ENCODE results near the gene KIF3B.
"Not testable (repeated sequence)": the region's sequence is repeated elsewhere in the genome, so short reads cannot be mapped to it uniquely, and the experiment has no call there.

The KIF3B gene

DNA sequence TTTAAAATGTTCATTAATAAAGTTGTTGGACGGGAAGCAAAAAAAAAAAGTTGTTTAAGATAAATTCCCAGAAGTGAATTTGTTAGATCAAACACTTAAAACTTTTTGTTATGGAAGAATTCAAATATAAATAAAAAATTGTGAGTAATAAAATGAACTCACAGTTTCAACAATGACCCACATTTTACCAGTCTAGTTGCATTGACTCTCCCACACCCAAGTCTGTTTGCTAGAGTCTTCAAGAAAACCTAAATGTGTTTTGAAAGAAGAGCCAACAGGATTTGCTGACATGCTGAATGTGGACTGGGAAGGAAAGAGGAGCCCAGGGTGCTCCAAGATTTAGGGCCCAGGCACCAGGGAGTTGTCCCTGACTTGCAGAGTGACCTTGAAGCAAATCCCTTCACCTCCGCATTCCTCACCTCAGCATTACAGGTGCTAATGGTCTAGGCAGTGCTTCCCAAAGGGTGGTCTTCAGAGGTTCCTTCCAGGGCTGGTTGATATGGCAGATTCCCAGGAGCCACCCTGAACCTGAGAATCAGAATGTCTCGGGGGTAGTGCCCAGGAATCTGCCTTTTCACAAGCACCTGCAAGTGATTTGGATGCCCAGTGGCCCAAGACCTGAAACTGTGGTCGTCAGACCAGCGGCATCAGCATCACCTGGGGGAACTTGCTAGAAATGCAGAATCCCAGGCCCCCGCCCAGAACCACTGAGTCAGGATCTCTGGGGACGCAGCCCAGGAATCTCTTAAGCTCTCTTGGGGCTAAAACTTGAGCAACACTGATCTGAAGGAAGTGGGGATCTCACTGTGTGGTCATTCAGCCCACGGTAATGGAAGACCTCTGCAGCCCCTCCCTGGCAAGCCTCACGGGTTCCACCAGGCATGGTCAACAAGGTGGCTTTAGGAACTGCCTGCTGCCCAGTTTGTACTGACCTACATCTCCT, 38.7 kb upstream of the KIF3B start:
- Mint-ChIP-seq H3K4me3 (no peak overlapping the region), H3K36me3 (ENCODE audit: low read depth) (peaks cover 26% of the 10 kb centered on the region), H3K9me3 (no peaks in the 10 kb centered on the region), H3K27me3 (no peaks in the 10 kb centered on the region), H3K4me1 (ENCODE audit: low read depth) (peaks cover 34% of the 10 kb centered on the region), H3K27ac (no peak overlapping the region)
- intact Hi-C loops (cut with micrococcal nuclease) = no loop called here

DNA sequence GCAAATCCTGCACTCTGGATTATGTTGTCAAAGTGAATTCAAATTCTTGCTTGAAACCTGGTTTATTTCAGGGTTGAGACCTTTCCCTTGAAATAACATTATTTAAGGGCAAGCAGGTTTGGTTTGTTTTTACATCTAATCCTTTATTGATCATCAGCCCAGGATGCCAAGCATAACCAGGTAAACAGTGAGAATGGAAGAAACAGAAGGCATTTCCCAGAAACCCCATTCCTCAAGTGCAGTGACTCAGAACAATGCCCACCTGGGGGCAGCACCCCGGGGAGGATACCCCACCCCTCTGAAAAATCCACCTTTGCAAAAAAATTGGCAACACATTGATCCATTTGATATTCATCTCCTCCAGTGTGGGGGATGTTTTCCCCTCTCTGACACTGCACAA, 37.2 kb upstream of the KIF3B start:
- Mint-ChIP-seq H3K27me3 (no peaks in the 10 kb centered on the region), H3K4me3 (no peak overlapping the region), H3K36me3 (ENCODE audit: low read depth) (peaks cover 18% of the 10 kb centered on the region), H3K9me3 (no peaks in the 10 kb centered on the region), H3K27ac (no peak overlapping the region), H3K4me1 (ENCODE audit: low read depth) (peaks cover 23% of the 10 kb centered on the region)
- intact Hi-C loops (cut with micrococcal nuclease) = no loop called here

DNA sequence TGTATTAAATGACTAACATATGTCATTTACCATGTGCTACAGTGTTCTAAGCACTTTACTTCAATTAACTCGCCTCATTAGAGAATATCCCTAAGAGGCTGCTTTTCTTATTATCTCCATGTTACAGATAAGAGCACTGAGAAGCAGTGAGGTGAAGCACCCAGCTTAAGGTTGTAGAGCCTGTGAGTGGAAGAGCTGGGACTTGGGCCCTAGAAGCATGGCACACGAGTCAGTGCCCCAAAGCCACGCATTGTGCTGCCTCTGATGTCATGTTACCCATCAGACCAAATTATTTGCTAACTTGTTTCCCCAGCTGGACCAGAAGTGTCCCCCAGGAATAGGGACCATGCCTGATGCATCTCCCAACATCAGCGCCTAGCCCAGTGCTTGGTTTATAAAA, 35.6 kb upstream of the KIF3B start:
- no peaks in the 10 kb centered on the region for H3K9me3 Mint-ChIP-seq
- no peaks in the 10 kb centered on the region for H3K27me3 Mint-ChIP-seq
- H3K36me3 Mint-ChIP-seq (ENCODE audit: low read depth) = peaks cover 5% of the 10 kb centered on the region
- intact Hi-C loops (cut with micrococcal nuclease) = no loop called here
- peaks cover 16% of the 10 kb centered on the region for H3K4me1 Mint-ChIP-seq (ENCODE audit: low read depth)
- no peak overlapping the region for H3K27ac Mint-ChIP-seq
- no peak overlapping the region for H3K4me3 Mint-ChIP-seq

GRCh38 chr20:32244150-32244823, 33.2 kb upstream of the KIF3B start:
- Mint-ChIP-seq H3K9me3 (no peaks in the 10 kb centered on the region), H3K4me3 (no peak overlapping the region), H3K27ac (no peak overlapping the region), H3K36me3 (ENCODE audit: low read depth) (no peaks in the 10 kb centered on the region), H3K27me3 (no peaks in the 10 kb centered on the region), H3K4me1 (ENCODE audit: low read depth) (peaks cover 18% of the 10 kb centered on the region)
- intact Hi-C loops (cut with micrococcal nuclease) = no loop called here

- intact Hi-C loops (cut with micrococcal nuclease) = no loop called here
- Mint-ChIP-seq H3K36me3 (ENCODE audit: low read depth) (no peaks in the 10 kb centered on the region), H3K27ac (no peak overlapping the region), H3K4me3 (no peak overlapping the region), H3K9me3 (no peaks in the 10 kb centered on the region), H3K27me3 (no peaks in the 10 kb centered on the region), H3K4me1 (ENCODE audit: low read depth) (peaks cover 15% of the 10 kb centered on the region)
Measured at GRCh38 chr20:32244959-32245358, 32.5 kb upstream of the KIF3B start.

GRCh38 chr20:32246208-32246607, 31.2 kb upstream of the KIF3B start:
- H3K9me3 Mint-ChIP-seq; H3K27ac Mint-ChIP-seq; intact Hi-C loops (cut with micrococcal nuclease); H3K36me3 Mint-ChIP-seq (ENCODE audit: low read depth); H3K4me1 Mint-ChIP-seq (ENCODE audit: low read depth); H3K4me3 Mint-ChIP-seq; H3K27me3 Mint-ChIP-seq: not testable (repeated sequence)

- Mint-ChIP-seq H3K36me3 (ENCODE audit: low read depth) (no peaks in the 10 kb centered on the region), H3K27ac (no peak overlapping the region), H3K27me3 (peaks cover 2% of the 10 kb centered on the region), H3K9me3 (no peaks in the 10 kb centered on the region), H3K4me1 (ENCODE audit: low read depth) (peaks cover 10% of the 10 kb centered on the region), H3K4me3 (no peak overlapping the region)
- intact Hi-C loops (cut with micrococcal nuclease) = no loop called here
Measured at GRCh38 chr20:32248043-32248442, 29.4 kb upstream of the KIF3B start.

- Mint-ChIP-seq H3K27ac (no peak overlapping the region), H3K9me3 (no peaks in the 10 kb centered on the region), H3K4me3 (no peak overlapping the region), H3K27me3 (peaks cover 2% of the 10 kb centered on the region), H3K36me3 (ENCODE audit: low read depth) (no peaks in the 10 kb centered on the region), H3K4me1 (ENCODE audit: low read depth) (peaks cover 10% of the 10 kb centered on the region)
- intact Hi-C loops (cut with micrococcal nuclease) = no loop called here
Measured at GRCh38 chr20:32249030-32249738, 28.3 kb upstream of the KIF3B start.

DNA sequence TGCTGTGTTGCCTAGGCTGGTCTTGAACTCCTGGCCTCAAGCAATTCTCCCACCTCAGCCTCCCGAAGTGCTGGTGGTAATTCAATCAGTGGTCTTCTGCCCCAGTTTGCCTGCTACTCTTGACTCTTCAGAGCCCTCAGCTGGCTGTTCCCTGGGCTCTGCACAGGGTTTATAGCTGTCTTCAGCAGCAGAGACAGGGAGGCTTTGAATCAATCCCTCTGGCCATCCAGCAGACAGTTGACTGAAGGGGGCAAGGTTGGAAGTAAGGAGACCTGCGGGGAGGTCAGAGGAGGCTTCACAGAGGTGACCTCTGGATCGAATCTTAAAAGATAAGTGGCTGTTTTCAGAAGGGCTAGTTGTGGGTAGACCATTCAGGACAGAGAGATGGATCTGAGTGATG, 26.0 kb upstream of the KIF3B start:
- no peak overlapping the region for H3K27ac Mint-ChIP-seq
- peaks cover 14% of the 10 kb centered on the region for H3K4me1 Mint-ChIP-seq (ENCODE audit: low read depth)
- H3K9me3 Mint-ChIP-seq = no peaks in the 10 kb centered on the region
- no peaks in the 10 kb centered on the region for H3K36me3 Mint-ChIP-seq (ENCODE audit: low read depth)
- H3K4me3 Mint-ChIP-seq = no peak overlapping the region
- intact Hi-C loops (cut with micrococcal nuclease) = no loop called here
- H3K27me3 Mint-ChIP-seq = peaks cover 2% of the 10 kb centered on the region

DNA sequence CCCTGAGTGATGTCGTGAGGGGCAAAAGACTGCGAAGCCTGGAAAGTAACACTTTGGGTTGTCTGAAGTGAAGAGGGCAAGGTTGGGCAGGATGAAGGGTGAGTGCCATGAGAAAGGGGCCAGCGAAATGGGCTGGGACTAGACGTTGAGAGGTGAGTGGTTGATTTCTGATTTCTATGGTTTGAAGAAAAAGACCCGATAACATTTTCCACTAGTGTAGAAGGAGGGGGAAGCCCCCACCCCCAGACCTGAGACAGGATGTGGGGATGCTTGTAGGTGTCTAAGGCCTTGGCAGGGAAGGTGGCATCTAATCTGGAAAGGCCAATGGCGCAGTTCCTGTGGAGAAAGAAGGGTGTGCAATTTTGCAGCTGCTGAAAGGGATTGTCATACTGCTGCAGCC, 25.3 kb upstream of the KIF3B start:
- Mint-ChIP-seq H3K4me3 (no peak overlapping the region), H3K27ac (no peak overlapping the region), H3K9me3 (no peaks in the 10 kb centered on the region), H3K36me3 (ENCODE audit: low read depth) (no peaks in the 10 kb centered on the region), H3K4me1 (ENCODE audit: low read depth) (peaks cover 14% of the 10 kb centered on the region), H3K27me3 (peaks cover 2% of the 10 kb centered on the region)
- intact Hi-C loops (cut with micrococcal nuclease) = no loop called here

DNA sequence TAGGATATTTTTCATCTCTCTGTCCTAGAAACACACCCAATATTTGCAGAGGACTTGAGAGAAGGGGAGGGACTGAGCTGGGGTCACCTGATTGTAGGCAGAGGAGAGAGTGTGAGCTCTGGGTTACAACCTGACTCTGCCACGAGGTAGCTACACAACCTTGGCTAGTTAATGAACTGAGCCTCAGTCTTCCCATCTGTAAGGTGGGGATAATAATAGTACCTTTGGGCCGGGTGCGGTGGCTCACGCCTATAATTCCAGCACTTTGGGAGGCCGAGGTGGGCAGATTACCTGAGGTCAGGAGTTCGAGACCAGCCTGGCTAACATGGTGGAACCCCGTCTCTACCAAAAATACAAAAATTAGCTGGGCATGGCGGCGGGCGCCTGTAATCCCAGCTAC, 16.5 kb upstream of the KIF3B start:
- H3K27ac Mint-ChIP-seq; H3K27me3 Mint-ChIP-seq; H3K36me3 Mint-ChIP-seq (ENCODE audit: low read depth); H3K9me3 Mint-ChIP-seq; H3K4me3 Mint-ChIP-seq; H3K4me1 Mint-ChIP-seq (ENCODE audit: low read depth); intact Hi-C loops (cut with micrococcal nuclease): not testable (repeated sequence)

- H3K9me3 Mint-ChIP-seq = no peaks in the 10 kb centered on the region
- no peaks in the 10 kb centered on the region for H3K4me1 Mint-ChIP-seq (ENCODE audit: low read depth)
- intact Hi-C loops (cut with micrococcal nuclease) = no loop called here
- no peaks in the 10 kb centered on the region for H3K27me3 Mint-ChIP-seq
- no peaks in the 10 kb centered on the region for H3K36me3 Mint-ChIP-seq (ENCODE audit: low read depth)
- no peak overlapping the region for H3K27ac Mint-ChIP-seq
- H3K4me3 Mint-ChIP-seq = no peak overlapping the region
Measured at GRCh38 chr20:32261644-32262043, 15.8 kb upstream of the KIF3B start.

- Mint-ChIP-seq H3K36me3 (ENCODE audit: low read depth) (no peaks in the 10 kb centered on the region), H3K27me3 (no peaks in the 10 kb centered on the region), H3K9me3 (no peaks in the 10 kb centered on the region), H3K4me3 (no peak overlapping the region), H3K4me1 (ENCODE audit: low read depth) (no peaks in the 10 kb centered on the region), H3K27ac (no peak overlapping the region)
- intact Hi-C loops (cut with micrococcal nuclease) = no loop called here
Measured at GRCh38 chr20:32263398-32263954, 14.0 kb upstream of the KIF3B start.

DNA sequence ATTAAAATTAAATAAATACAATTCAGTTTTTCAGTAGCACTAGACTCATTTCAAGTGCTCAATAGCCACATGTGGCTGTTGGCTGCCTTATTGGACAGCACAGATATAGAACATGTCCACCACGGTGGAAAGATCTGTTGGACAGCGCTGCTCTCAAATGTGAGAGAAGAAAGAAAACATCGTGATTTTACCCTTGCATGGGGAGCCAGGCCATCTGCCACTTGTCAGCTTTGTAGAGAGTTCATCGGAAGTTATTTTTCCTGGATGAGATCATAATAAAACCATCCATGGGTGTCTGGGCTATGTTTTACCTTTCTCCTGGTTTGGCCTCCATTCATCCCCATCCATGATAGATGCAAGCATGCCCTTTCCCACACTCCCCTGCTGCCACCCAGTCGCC, 5.8 kb upstream of the KIF3B start:
- Mint-ChIP-seq H3K4me1 (ENCODE audit: low read depth) (peaks cover 10% of the 10 kb centered on the region), H3K36me3 (ENCODE audit: low read depth) (no peaks in the 10 kb centered on the region), H3K9me3 (no peaks in the 10 kb centered on the region), H3K4me3 (no peak overlapping the region), H3K27me3 (no peaks in the 10 kb centered on the region), H3K27ac (no peak overlapping the region)
- intact Hi-C loops (cut with micrococcal nuclease) = no loop called here

Measured in dendritic cell treated with granulocyte-macrophage colony-stimulating factor and Interleukin-4, amounts not matched to agents 40 ng/mL and 50 ng/mL, for 4 days (primary cell).